Psoas muscle (tissue), 8 donors: Measurements from ENCODE around the gene APOBEC4. TPM values are rescaled to one million over a fixed set of nuclear protein-coding genes. Genes with fewer than 3 reads are reported as not detected.

Experiments
- ATAC-seq, 4 donors: fragments of 200-7000 bp; cut with Tn5 transposase; one replicate each; pipeline ENCODE4 v1.9.1; 2020; ENCODE audit warnings: moderate library complexity in 3 of 4, mild to moderate bottlenecking in 2 of 4
- DNase-seq, 2 donors: peaks; one replicate each; pipeline ENCODE4 v3.0.0-alpha.2; 2020
- H3K27ac ChIP-seq: fragments of 200-600 bp; one replicate; pipeline ENCODE4 v1.8.0; 2022
- H3K27me3 ChIP-seq, 3 donors: fragments of 200-600 bp in 1 of 3; one replicate each; pipeline versions ENCODE4 v1.6.1 to v1.8.0; 2013 to 2022; ENCODE audit warnings: low read length in 2 of 3, mild to moderate bottlenecking in 2 of 3, moderate library complexity in 1 of 3; ENCODE audit not compliant: insufficient read depth in 3 of 3
- H3K36me3 ChIP-seq, 2 donors: fragments of 200-600 bp in 1 of 2; one replicate each; pipeline versions ENCODE4 v1.6.1 to v1.8.0; 2013 to 2022; ENCODE audit warnings: low read depth in 1 of 2, mild to moderate bottlenecking in 1 of 2, moderate library complexity in 1 of 2; ENCODE audit not compliant: insufficient read depth in 1 of 2
- H3K4me1 ChIP-seq: fragments of 200-600 bp; one replicate; pipeline ENCODE4 v1.8.0; 2022
- H3K4me3 ChIP-seq: fragments of 200-600 bp; one replicate; pipeline ENCODE4 v1.8.0; 2022; ENCODE audit warnings: mild to moderate bottlenecking
- H3K9me3 ChIP-seq: fragments of 200-600 bp; one replicate; pipeline ENCODE4 v1.8.0; 2022
- WGBS, 3 donors: extraction: QIAGEN DNeasy Blood & Tissue Kit; methylation state at CpG; one replicate each; pipeline versions ENCODE4 v1.1.6 to v1.1.7; 2013; 5-methylcytosine and 5-hydroxymethylcytosine counted together
- intact Hi-C, 2 donors: fragments of 100-400 bp; cut with DNase I; formaldehyde crosslinking; loops; one replicate each; pipeline versions ENCODE4 v1.11.0 to v1.14.2; 2022
- polyA plus RNA-seq, 3 donors: library from polyadenylated mRNA; stranded (reverse); fragments of 200-250 nt; gene quantifications; one replicate each; pipeline ENCODE4 v1.2.3, GENCODE V29; 2013
- total RNA-seq, 4 donors: library from RNA; stranded (reverse); fragmentation: NEBNext Ultra II Directional in 2 of 4; extraction: Animal tissue kit (Norgen Biotek cat#: 25700) in 2 of 4; gene quantifications; one replicate each; pipeline versions ENCODE4 v1.2.1 to v1.2.4, GENCODE V29; 2021 to 2023
- TF ChIP-seq, protein P1 (sequence below): fragments of 200-600 bp; IDR thresholded peaks from one replicate; pipeline ENCODE4 v1.8.0; 2022; ENCODE audit warnings: antibody characterized with exemption
- donor health status: healthy with polysubstance abuse.
- donor health status: DM: no; HTN: no; CAD: no; lungs with moderate emphysema.
- donor health status: Bipolar disorder and iron deficiency.
- donor health status: healthy.
- donor health status: DM: yes; HTN: yes; CAD: no.
- donor health status: DM: no; HTN: no; CAD: no.
- donor health status: DM: no; HTN: no; CAD: no.
- donor health status: DM: yes; HTN: yes; CAD: no.

Gene APOBEC4
- total and polyA plus RNA-seq, 7 donors, result not detected

GRCh38 chr1:183697814-183698590, 44.9 kb upstream of the APOBEC4 start:
- intact Hi-C loops, result no loop called here
- ATAC-seq (no peak), DNase-seq (no peak)
- H3K4me1 ChIP-seq, result no peaks in the 10 kb centered on the region
- TF ChIP-seq, protein P1, sequence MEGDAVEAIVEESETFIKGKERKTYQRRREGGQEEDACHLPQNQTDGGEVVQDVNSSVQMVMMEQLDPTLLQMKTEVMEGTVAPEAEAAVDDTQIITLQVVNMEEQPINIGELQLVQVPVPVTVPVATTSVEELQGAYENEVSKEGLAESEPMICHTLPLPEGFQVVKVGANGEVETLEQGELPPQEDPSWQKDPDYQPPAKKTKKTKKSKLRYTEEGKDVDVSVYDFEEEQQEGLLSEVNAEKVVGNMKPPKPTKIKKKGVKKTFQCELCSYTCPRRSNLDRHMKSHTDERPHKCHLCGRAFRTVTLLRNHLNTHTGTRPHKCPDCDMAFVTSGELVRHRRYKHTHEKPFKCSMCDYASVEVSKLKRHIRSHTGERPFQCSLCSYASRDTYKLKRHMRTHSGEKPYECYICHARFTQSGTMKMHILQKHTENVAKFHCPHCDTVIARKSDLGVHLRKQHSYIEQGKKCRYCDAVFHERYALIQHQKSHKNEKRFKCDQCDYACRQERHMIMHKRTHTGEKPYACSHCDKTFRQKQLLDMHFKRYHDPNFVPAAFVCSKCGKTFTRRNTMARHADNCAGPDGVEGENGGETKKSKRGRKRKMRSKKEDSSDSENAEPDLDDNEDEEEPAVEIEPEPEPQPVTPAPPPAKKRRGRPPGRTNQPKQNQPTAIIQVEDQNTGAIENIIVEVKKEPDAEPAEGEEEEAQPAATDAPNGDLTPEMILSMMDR, result no peak
- H3K36me3 ChIP-seq, result no peaks in the 10 kb centered on the region
- no peak overlapping the region for H3K4me3 ChIP-seq
- H3K27ac ChIP-seq, result no peak overlapping the region
- WGBS, 3 donors, result 75 to 84% (median 78%) methylated on average over 3 of the region's 3 CpGs
- no peaks in the 10 kb centered on the region for H3K9me3 ChIP-seq
- no peaks in the 10 kb centered on the region for H3K27me3 ChIP-seq

- no peaks in the 10 kb centered on the region for H3K27me3 ChIP-seq
- H3K9me3 ChIP-seq, result no peaks in the 10 kb centered on the region
- DNase-seq (no peak), ATAC-seq (no peak)
- no peak overlapping the region for H3K27ac ChIP-seq
- WGBS, 3 donors, result 95 to 97% (median 97%) methylated on average over 3 of the region's 3 CpGs
- TF ChIP-seq, protein P1, result no peak
- no peaks in the 10 kb centered on the region for H3K36me3 ChIP-seq
- no peak overlapping the region for H3K4me3 ChIP-seq
- no peaks in the 10 kb centered on the region for H3K4me1 ChIP-seq
- intact Hi-C loops, result no loop called here
Observed at GRCh38 chr1:183696981-183697380, 43.9 kb upstream of the APOBEC4 start.

- TF ChIP-seq, protein P1, result no peak
Observed at GRCh38 chr1:183694755-183695154, 41.6 kb upstream of the APOBEC4 start.

DNA sequence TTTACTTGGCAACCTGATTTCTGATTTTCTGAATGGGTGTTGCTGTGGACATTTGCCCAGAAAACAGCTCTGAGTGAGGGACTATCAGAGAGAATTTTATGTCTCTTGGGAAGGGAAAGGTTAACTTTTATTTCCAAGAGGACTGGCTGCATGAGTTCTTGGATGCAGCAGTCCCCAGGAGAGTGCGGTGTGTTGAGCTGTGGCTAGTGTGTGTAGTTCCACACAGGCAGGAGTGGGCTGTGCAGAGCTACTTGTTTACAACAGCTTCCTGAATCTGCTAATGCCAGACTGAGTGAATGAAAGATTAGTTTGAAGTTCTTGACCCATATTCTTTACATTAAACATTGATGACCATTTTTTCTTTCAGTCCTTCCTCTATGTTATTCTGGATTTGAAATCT, 41.0 kb upstream of the APOBEC4 start:
- DNase-seq (no peak), ATAC-seq (no peak)
- 25 to 29% (median 29%) methylated on average over 1 of the region's 1 CpG for WGBS, 3 donors

More at GRCh38 chr1:183694755-183695154, 41.6 kb upstream of the APOBEC4 start:
- Histone ChIP-seq H3K27ac (no peak overlapping the region), H3K4me3 (no peak overlapping the region), H3K9me3 (no peaks in the 10 kb centered on the region), H3K36me3 (no peaks in the 10 kb centered on the region), H3K4me1 (no peaks in the 10 kb centered on the region), H3K27me3 (no peaks in the 10 kb centered on the region)
- DNase-seq, result no peak
- intact Hi-C loops, result no loop called here
- no peak for ATAC-seq

More for the DNA sequence above, 41.0 kb upstream of the APOBEC4 start:
- Histone ChIP-seq H3K4me3 (no peak overlapping the region), H3K9me3 (no peaks in the 10 kb centered on the region), H3K27ac (no peak overlapping the region), H3K4me1 (no peaks in the 10 kb centered on the region), H3K27me3 (no peaks in the 10 kb centered on the region), H3K36me3 (no peaks in the 10 kb centered on the region)
- intact Hi-C loops, result no loop called here
- TF ChIP-seq, protein P1, result no peak
